GM10248 (cell line): ENCODE data around the gene AUTS2.
"Not testable (repeated sequence)": the region's sequence is repeated elsewhere in the genome, so short reads cannot be mapped to it uniquely, and the experiment has no call there.

Experiments used
- CTCF ChIA-PET: fragments of 300-600 bp; sonication (Branson Sonifier 250); formaldehyde crosslinking; extraction: SDS; loops from one replicate; lab custom pipeline; 2021; ENCODE audit warnings: antibody characterized with exemption; lab: Yijun Ruan, JAX
- POLR2A ChIA-PET: fragments of 350-650 bp; sonication (Branson Sonifier 250); formaldehyde crosslinking; extraction: SDS; loops from one replicate; lab custom pipeline; 2020; ENCODE audit warnings: antibody characterized with exemption; lab: Yijun Ruan, JAX
- DNase-seq: peaks from one replicate; pipeline ENCODE4 v3.0.0; 2012; ENCODE audit errors: extremely low spot score
- CTCF ChIP-seq: IDR thresholded peaks from 2 replicates; pipeline ENCODE4 v1.5.1; 2012; ENCODE audit warnings: mild to moderate bottlenecking, low read depth; ENCODE audit errors: extremely low read depth, missing control alignments, control extremely low read depth

Gene AUTS2

DNA sequence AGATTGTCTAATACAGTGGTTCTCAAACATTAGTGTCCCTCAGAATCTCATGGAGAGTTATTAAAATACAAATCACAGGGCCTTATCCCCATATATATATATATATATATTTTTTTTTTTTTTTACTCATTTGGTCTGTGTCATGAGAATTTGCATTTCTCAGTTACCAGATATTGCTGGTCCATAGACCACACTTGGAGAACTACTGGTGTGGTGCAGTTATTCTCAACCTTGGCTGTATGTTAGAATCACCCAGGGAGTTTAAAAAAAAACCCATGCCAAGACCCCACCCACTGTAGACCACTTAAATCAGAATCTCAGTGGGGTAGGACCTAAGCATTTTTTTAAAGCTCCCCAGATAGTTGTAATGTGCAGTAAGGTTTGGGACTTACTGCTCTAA lies 179.9 kb downstream of the AUTS2 start:
- DNase-seq = no peak
- ChIA-PET CTCF (interaction anchor here (0.7 to 4.1 kb wide), 7 partner anchors 10 to 42 kb away, joined by 3 to 14 read pairs (median 4); no protein-coding TSS in a partner anchor), POLR2A (no interaction called here)
- no peak for TF ChIP-seq CTCF

DNA sequence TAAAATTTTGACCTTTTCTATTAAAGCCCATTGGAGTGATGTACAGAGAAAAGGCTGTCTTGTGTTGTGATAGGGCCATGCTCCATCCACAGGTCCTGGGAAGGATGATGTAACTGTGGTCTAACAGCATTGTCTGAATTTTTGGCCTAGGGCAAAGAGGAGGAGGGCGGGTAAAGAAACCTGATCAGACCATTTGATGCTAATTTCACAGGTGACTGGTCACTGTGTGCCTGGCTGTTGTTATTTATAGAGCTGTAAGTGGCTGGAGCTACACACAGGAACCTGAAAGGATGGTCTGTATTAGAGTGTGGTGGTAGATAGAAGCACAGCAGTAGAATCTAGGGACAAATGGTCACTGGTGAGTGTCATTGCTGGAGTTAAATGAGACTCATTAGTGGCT lies 182.1 kb downstream of the AUTS2 start:
- CTCF ChIA-PET = interaction anchor here (1.5 to 4.1 kb wide), 2 partner anchors 12 to 19 kb away, joined by 3 to 14 read pairs; no protein-coding TSS in a partner anchor
- POLR2A ChIA-PET = no interaction called here
- no peak for DNase-seq
- no peak for TF ChIP-seq CTCF

- ChIA-PET CTCF (interaction anchor here (1.5 to 1.6 kb wide), 2 partner anchors 18 to 49 kb away, joined by 3 read pairs; no protein-coding TSS in a partner anchor), POLR2A (no interaction called here)
- TF ChIP-seq CTCF = no peak
- no peak for DNase-seq
These were observed 183.2 kb downstream of the AUTS2 start for GRCh38 chr7:69781412-69781846.

- no peak for DNase-seq
- ChIA-PET POLR2A (no interaction called here), CTCF (interaction anchor here (1.1 kb wide), 1 partner anchor 378 kb away, joined by 3 read pairs; no protein-coding TSS in a partner anchor)
- TF ChIP-seq CTCF = no peak
These were observed 184.8 kb downstream of the AUTS2 start for GRCh38 chr7:69782917-69783684.

- POLR2A ChIA-PET, DNase-seq: not testable (repeated sequence)
- CTCF ChIA-PET = interaction anchor here (1.3 kb wide), 1 partner anchor 9 kb away, joined by 3 read pairs; no protein-coding TSS in a partner anchor
These were observed 187.9 kb downstream of the AUTS2 start for GRCh38 chr7:69786130-69786529.

DNA sequence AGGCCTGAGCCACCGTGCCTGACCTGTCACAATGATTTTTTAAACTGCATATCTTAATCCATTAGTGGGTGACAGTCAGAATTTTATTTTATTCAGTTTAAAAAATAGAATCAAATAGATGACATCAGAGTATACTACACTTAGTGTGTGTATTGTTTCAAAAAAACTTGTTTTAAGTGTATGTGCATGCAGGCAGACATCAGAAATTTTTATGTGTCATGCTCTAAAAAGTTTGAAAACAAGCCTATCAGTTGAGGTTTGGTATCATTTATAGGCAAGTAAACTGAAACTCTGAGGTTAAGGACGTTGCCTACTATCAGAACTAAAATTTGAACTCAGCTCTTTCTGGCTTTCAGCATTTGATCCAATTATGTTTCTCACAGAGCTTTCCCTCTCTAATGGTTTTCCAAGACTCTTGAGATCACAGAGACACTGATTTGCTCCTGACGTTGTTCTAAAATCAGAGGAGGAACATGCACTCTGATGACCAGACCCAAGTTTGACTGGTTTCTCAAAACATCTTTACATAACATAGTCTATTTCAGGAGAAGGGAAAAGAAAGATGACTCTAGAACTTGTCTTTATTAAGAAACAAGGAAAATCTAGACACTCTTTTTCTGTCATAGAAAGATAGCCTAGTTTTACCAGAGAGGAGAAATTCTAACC lies 188.6 kb downstream of the AUTS2 start:
- ChIA-PET POLR2A (no interaction called here), CTCF (interaction anchor here (1.3 kb wide), 2 partner anchors 10 to 19 kb away, joined by 3 read pairs; no protein-coding TSS in a partner anchor)
- TF ChIP-seq CTCF = no peak
- no peak for DNase-seq
